ENCODE data around the gene MAGEA2B.
"Not testable (repeated sequence)": the region's sequence is repeated elsewhere in the genome, so short reads cannot be mapped to it uniquely, and the experiment has no call there.

Gene MAGEA2B

GRCh38 chrX:152713815-152714787 lies at the start of gene MAGEA2B:
Gene MAGEA2B, plus strand, starts transcription at chrX:152714628. Its CDS starts 2,479 bp downstream, at chrX:152717107.
- H3K4me1 Mint-ChIP-seq; H3K27me3 Mint-ChIP-seq (ENCODE audit: low read depth); H3K4me3 Mint-ChIP-seq; H3K9me3 Mint-ChIP-seq; H3K27ac Mint-ChIP-seq; H3K36me3 Mint-ChIP-seq (ENCODE audit: low read depth): not testable (repeated sequence)

GRCh38 chrX:152674135-152674534 lies 40.3 kb upstream of the MAGEA2B start:
- Mint-ChIP-seq H3K4me1 (no peaks in the 10 kb centered on the region), H3K9me3 (peaks cover 17% of the 10 kb centered on the region), H3K27ac (no peak overlapping the region), H3K36me3 (ENCODE audit: low read depth) (no peaks in the 10 kb centered on the region), H3K4me3 (no peak overlapping the region), H3K27me3 (ENCODE audit: low read depth) (peaks cover 3% of the 10 kb centered on the region)
- TF ChIP-seq CTCF (IDR thresholded peaks at IDR 0.05; ENCODE audit: unreplicated experiment in 3 of 3) = no peak

GRCh38 chrX:152674652-152675051 lies 39.8 kb upstream of the MAGEA2B start:
- not testable (repeated sequence) for H3K27me3 Mint-ChIP-seq (ENCODE audit: low read depth); H3K4me1 Mint-ChIP-seq; H3K4me3 Mint-ChIP-seq; H3K36me3 Mint-ChIP-seq (ENCODE audit: low read depth); H3K27ac Mint-ChIP-seq
- H3K9me3 Mint-ChIP-seq = peaks cover 17% of the 10 kb centered on the region

GRCh38 chrX:152681012-152681411 lies 33.4 kb upstream of the MAGEA2B start:
- not testable (repeated sequence) for H3K27me3 Mint-ChIP-seq (ENCODE audit: low read depth); H3K4me1 Mint-ChIP-seq; H3K4me3 Mint-ChIP-seq; H3K36me3 Mint-ChIP-seq (ENCODE audit: low read depth); H3K27ac Mint-ChIP-seq
- H3K9me3 Mint-ChIP-seq = peaks cover 14% of the 10 kb centered on the region

GRCh38 chrX:152697952-152698931 lies 16.2 kb upstream of the MAGEA2B start, which contains the start of gene MAGEA3:
Gene MAGEA3, plus strand, starts transcription at chrX:152698794. Its CDS starts 2,039 bp downstream, at chrX:152700833.
- not testable (repeated sequence) for H3K36me3 Mint-ChIP-seq (ENCODE audit: low read depth); H3K27me3 Mint-ChIP-seq (ENCODE audit: low read depth); H3K9me3 Mint-ChIP-seq; H3K4me1 Mint-ChIP-seq; H3K4me3 Mint-ChIP-seq; H3K27ac Mint-ChIP-seq

GRCh38 chrX:152700390-152700789 lies 14.0 kb upstream of the MAGEA2B start:
- not testable (repeated sequence) for H3K27ac Mint-ChIP-seq, H3K4me1 Mint-ChIP-seq

GRCh38 chrX:152706500-152706899 lies 7.9 kb upstream of the MAGEA2B start:
- H3K4me1 Mint-ChIP-seq; H3K27ac Mint-ChIP-seq; H3K27me3 Mint-ChIP-seq (ENCODE audit: low read depth); H3K9me3 Mint-ChIP-seq; H3K4me3 Mint-ChIP-seq; H3K36me3 Mint-ChIP-seq (ENCODE audit: low read depth): not testable (repeated sequence)

More at GRCh38 chrX:152700390-152700789, 14.0 kb upstream of the MAGEA2B start:
- not testable (repeated sequence) for H3K36me3 Mint-ChIP-seq (ENCODE audit: low read depth); H3K9me3 Mint-ChIP-seq; H3K27me3 Mint-ChIP-seq (ENCODE audit: low read depth); H3K4me3 Mint-ChIP-seq

- not testable (repeated sequence) for H3K36me3 Mint-ChIP-seq (ENCODE audit: low read depth); H3K4me3 Mint-ChIP-seq; H3K27me3 Mint-ChIP-seq (ENCODE audit: low read depth); H3K27ac Mint-ChIP-seq; H3K4me1 Mint-ChIP-seq; H3K9me3 Mint-ChIP-seq
Measured at GRCh38 chrX:152709173-152709572, 5.3 kb upstream of the MAGEA2B start, which contains the start of gene CSAG2. Gene CSAG2, minus strand, starts transcription at chrX:152709273. Its CDS starts 161 bp downstream, at chrX:152709112.

- not testable (repeated sequence) for H3K27ac Mint-ChIP-seq; H3K27me3 Mint-ChIP-seq (ENCODE audit: low read depth); H3K4me3 Mint-ChIP-seq; H3K4me1 Mint-ChIP-seq; H3K36me3 Mint-ChIP-seq (ENCODE audit: low read depth); H3K9me3 Mint-ChIP-seq
Measured at GRCh38 chrX:152713195-152713594, 1.2 kb upstream of the MAGEA2B start.
